Trophoblast cell (in vitro differentiated cells and primary cell): ENCODE results near the gene DMTF1.

Experiments used
- DNase-seq, 2 donors: peaks; one replicate each; pipeline ENCODE4 v3.0.0-alpha.2; 2016
- H2AFZ ChIP-seq: 2 replicates; pipeline ENCODE4 v1.6.1; 2013; ENCODE audit warnings: low read length, moderate library complexity, mild to moderate bottlenecking; ENCODE audit not compliant: insufficient read depth, poor library complexity
- H2AK5ac ChIP-seq: 2 replicates; pipeline ENCODE4 v1.6.1; 2013; ENCODE audit warnings: mild to moderate bottlenecking, low read length
- H2BK120ac ChIP-seq: 2 replicates; pipeline ENCODE4 v1.6.1; 2013; ENCODE audit warnings: low read length, mild to moderate bottlenecking, moderate library complexity; ENCODE audit not compliant: insufficient read depth, poor library complexity
- H2BK12ac ChIP-seq: 2 replicates; pipeline ENCODE4 v1.6.1; 2013; ENCODE audit warnings: mild to moderate bottlenecking, low read length, moderate library complexity
- H2BK5ac ChIP-seq: 2 replicates; pipeline ENCODE4 v1.6.1; 2013; ENCODE audit warnings: low read length, low read depth, moderate library complexity, mild to moderate bottlenecking; ENCODE audit not compliant: poor library complexity
- H3K14ac ChIP-seq: 2 replicates; pipeline ENCODE4 v1.6.1; 2013; ENCODE audit warnings: mild to moderate bottlenecking, low read length
- H3K18ac ChIP-seq: 2 replicates; pipeline ENCODE4 v1.6.1; 2013; ENCODE audit warnings: mild to moderate bottlenecking, low read length
- H3K23ac ChIP-seq: 2 replicates; pipeline ENCODE4 v1.6.1; 2013; ENCODE audit warnings: low read length
- H3K27ac ChIP-seq: 2 replicates; pipeline ENCODE4 v1.5.1; 2013; ENCODE audit warnings: low read depth, mild to moderate bottlenecking, inconsistent platforms, low read length, moderate library complexity
- H3K27me3 ChIP-seq: 2 replicates; pipeline ENCODE4 v1.6.1; 2013; ENCODE audit warnings: inconsistent platforms, mild to moderate bottlenecking, low read length, moderate library complexity; ENCODE audit not compliant: insufficient read depth
- H3K36me3 ChIP-seq, 2 experiments: 1 replicate in 1 of 2; 2 replicates in 1 of 2; pipeline ENCODE4 v1.6.1; 2013; ENCODE audit warnings: low read length in 2 of 2, mild to moderate bottlenecking in 2 of 2, moderate library complexity in 1 of 2; ENCODE audit not compliant: insufficient read depth in 2 of 2, control insufficient read depth in 1 of 2
- H3K4ac ChIP-seq: 2 replicates; pipeline ENCODE4 v1.6.1; 2013; ENCODE audit warnings: low read depth, mild to moderate bottlenecking, low read length, moderate library complexity
- H3K4me1 ChIP-seq, 2 experiments: 1 replicate in 1 of 2; 2 replicates in 1 of 2; pipeline ENCODE4 v1.6.1; 2013; ENCODE audit warnings: low read length in 2 of 2, mild to moderate bottlenecking in 2 of 2, moderate library complexity in 1 of 2; ENCODE audit not compliant: insufficient read depth in 2 of 2, control insufficient read depth in 1 of 2
- H3K4me2 ChIP-seq: 2 replicates; pipeline ENCODE4 v1.6.1; 2013; ENCODE audit warnings: inconsistent platforms, mild to moderate bottlenecking, low read length, moderate library complexity
- H3K4me3 ChIP-seq: 2 replicates; pipeline ENCODE4 v1.5.1; 2013; ENCODE audit warnings: mild to moderate bottlenecking, low read depth, low read length, inconsistent platforms
- H3K79me1 ChIP-seq: one replicate; pipeline ENCODE4 v1.6.1; 2013; ENCODE audit warnings: low read length
- H3K79me2 ChIP-seq: 2 replicates; pipeline ENCODE4 v1.6.1; 2013; ENCODE audit warnings: low read length, mild to moderate bottlenecking; ENCODE audit not compliant: control insufficient read depth, insufficient read depth, poor library complexity
- H3K9ac ChIP-seq: 2 replicates; pipeline ENCODE4 v1.6.1; 2013; ENCODE audit warnings: mild to moderate bottlenecking, low read length
- H3K9me3 ChIP-seq: 2 replicates; pipeline ENCODE4 v1.6.1; 2013; ENCODE audit warnings: low read depth, mild to moderate bottlenecking, control low read depth, inconsistent platforms, low read length; ENCODE audit not compliant: insufficient read depth
- H4K12ac ChIP-seq: 2 replicates; pipeline ENCODE4 v1.6.1; 2013; ENCODE audit warnings: low read depth, mild to moderate bottlenecking, low read length, moderate library complexity
- H4K8ac ChIP-seq: 2 replicates; pipeline ENCODE4 v1.6.1; 2013; ENCODE audit warnings: low read depth, mild to moderate bottlenecking, low read length, moderate library complexity
- H4K91ac ChIP-seq: one replicate; pipeline ENCODE4 v1.6.1; 2013; ENCODE audit warnings: low read depth, mild to moderate bottlenecking, low read length, moderate library complexity
- WGBS: extraction: QIAGEN DNeasy Blood & Tissue Kit; methylation state at CpG from one replicate; pipeline ENCODE4 v1.1.7; 2013; ENCODE audit warnings: missing lambda C conversion rate; ENCODE audit not compliant: insufficient read length, insufficient coverage; ENCODE audit errors: extremely low coverage; 5-methylcytosine and 5-hydroxymethylcytosine counted together

Gene DMTF1

GRCh38 chr7:87190783-87191182 lies 38.5 kb downstream of the DMTF1 start:
- peaks cover 10 to 31% of the 10 kb centered on the region in 2 experiments for H3K36me3 ChIP-seq
- no peaks in the 10 kb centered on the region for H3K9me3 ChIP-seq
- no peak overlapping the region for H3K27ac ChIP-seq
- no peaks in the 10 kb centered on the region for H3K4me1 ChIP-seq
- H3K4me2 ChIP-seq, result no peak overlapping the region
- no peak overlapping the region for H3K23ac ChIP-seq
- H3K14ac ChIP-seq, result no peak overlapping the region
- H4K12ac ChIP-seq, result no peak overlapping the region
- no peaks in the 10 kb centered on the region for H3K79me2 ChIP-seq
- no peak overlapping the region for H2AK5ac ChIP-seq
- no peak overlapping the region for H2BK12ac ChIP-seq
- H3K27me3 ChIP-seq, result no peaks in the 10 kb centered on the region
- no peak overlapping the region for H3K4me3 ChIP-seq
- no peak overlapping the region for H3K18ac ChIP-seq
- no peaks in the 10 kb centered on the region for H3K79me1 ChIP-seq
- H4K91ac ChIP-seq, result no peak overlapping the region
- no peak overlapping the region for H3K9ac ChIP-seq
- H4K8ac ChIP-seq, result no peak overlapping the region
- no peak for DNase-seq
- H2BK120ac ChIP-seq, result no peak overlapping the region
- no peak overlapping the region for H3K4ac ChIP-seq
- no CpG with 5 or more reads among the region's 3 CpGs for WGBS
- no peak overlapping the region for H2AFZ ChIP-seq
- H2BK5ac ChIP-seq, result no peak overlapping the region

GRCh38 chr7:87192784-87193487 lies 40.7 kb downstream of the DMTF1 start:
- Histone ChIP-seq H4K8ac (no peak overlapping the region), H2BK120ac (no peak overlapping the region), H3K4ac (no peak overlapping the region), H3K4me2 (no peak overlapping the region), H3K27ac (no peak overlapping the region), H3K36me3 (peaks cover 2 to 21% of the 10 kb centered on the region in 2 experiments), H2AK5ac (no peak overlapping the region), H3K27me3 (no peaks in the 10 kb centered on the region), H3K23ac (no peak overlapping the region), H4K12ac (no peak overlapping the region), H2BK5ac (no peak overlapping the region), H3K9ac (no peak overlapping the region), H4K91ac (no peak overlapping the region), H2AFZ (no peak overlapping the region), H3K79me2 (no peaks in the 10 kb centered on the region), H3K4me3 (no peak overlapping the region), H2BK12ac (no peak overlapping the region), H3K79me1 (no peaks in the 10 kb centered on the region), H3K18ac (no peak overlapping the region), H3K14ac (no peak overlapping the region), H3K9me3 (no peaks in the 10 kb centered on the region), H3K4me1 (no peaks in the 10 kb centered on the region)
- WGBS, result no CpG with 5 or more reads among the region's 6 CpGs
- no peak for DNase-seq

- no peaks in the 10 kb centered on the region for H3K79me2 ChIP-seq
- no CpG with 5 or more reads among the region's 1 CpG for WGBS
- H3K4ac ChIP-seq, result no peak overlapping the region
- no peak overlapping the region for H2BK5ac ChIP-seq
- H4K91ac ChIP-seq, result no peak overlapping the region
- no peak overlapping the region for H4K12ac ChIP-seq
- H3K27me3 ChIP-seq, result no peaks in the 10 kb centered on the region
- no peaks in the 10 kb centered on the region for H3K9me3 ChIP-seq
- no peak overlapping the region for H3K4me3 ChIP-seq
- H3K4me1 ChIP-seq, result no peaks in the 10 kb centered on the region
- H3K4me2 ChIP-seq, result no peak overlapping the region
- H3K18ac ChIP-seq, result no peak overlapping the region
- no peak overlapping the region for H2AK5ac ChIP-seq
- no peak overlapping the region for H3K14ac ChIP-seq
- no peak overlapping the region for H3K9ac ChIP-seq
- H4K8ac ChIP-seq, result no peak overlapping the region
- H3K79me1 ChIP-seq, result no peaks in the 10 kb centered on the region
- H3K36me3 ChIP-seq, result peaks cover 2 to 18% of the 10 kb centered on the region in 2 experiments
- no peak overlapping the region for H3K23ac ChIP-seq
- no peak overlapping the region for H2AFZ ChIP-seq
- H2BK120ac ChIP-seq, result no peak overlapping the region
- DNase-seq, result no peak
- no peak overlapping the region for H3K27ac ChIP-seq
- H2BK12ac ChIP-seq, result no peak overlapping the region
These were observed 41.7 kb downstream of the DMTF1 start for GRCh38 chr7:87193912-87194311.

- H3K23ac ChIP-seq, result no peak overlapping the region
- no peaks in the 10 kb centered on the region for H3K79me2 ChIP-seq
- H2BK120ac ChIP-seq, result no peak overlapping the region
- no peak overlapping the region for H3K4ac ChIP-seq
- no peaks in the 10 kb centered on the region for H3K79me1 ChIP-seq
- no peak overlapping the region for H2BK5ac ChIP-seq
- H3K9me3 ChIP-seq, result no peaks in the 10 kb centered on the region
- no peak overlapping the region for H3K4me3 ChIP-seq
- DNase-seq, result no peak
- no peak overlapping the region for H4K91ac ChIP-seq
- H2AK5ac ChIP-seq, result no peak overlapping the region
- no peak overlapping the region for H4K12ac ChIP-seq
- no CpG with 5 or more reads among the region's 1 CpG for WGBS
- H3K36me3 ChIP-seq, result peaks cover 0 to 15% of the 10 kb centered on the region in 2 experiments
- no peak overlapping the region for H3K18ac ChIP-seq
- no peaks in the 10 kb centered on the region for H3K27me3 ChIP-seq
- no peak overlapping the region for H3K14ac ChIP-seq
- no peak overlapping the region for H3K9ac ChIP-seq
- no peak overlapping the region for H3K4me2 ChIP-seq
- no peaks in the 10 kb centered on the region for H3K4me1 ChIP-seq
- no peak overlapping the region for H2AFZ ChIP-seq
- no peak overlapping the region for H3K27ac ChIP-seq
- no peak overlapping the region for H2BK12ac ChIP-seq
- no peak overlapping the region for H4K8ac ChIP-seq
These were observed 47.0 kb downstream of the DMTF1 start for GRCh38 chr7:87199241-87199640.
